GM18861 (cell line): ENCODE data around the gene KCNN4.

Experiments
- ATAC-seq: cut with Tn5 transposase; IDR thresholded peaks from one replicate; pipeline ENCODE4 v1.9.1; 2021; ENCODE audit not compliant: unreplicated experiment

The KCNN4 gene

DNA sequence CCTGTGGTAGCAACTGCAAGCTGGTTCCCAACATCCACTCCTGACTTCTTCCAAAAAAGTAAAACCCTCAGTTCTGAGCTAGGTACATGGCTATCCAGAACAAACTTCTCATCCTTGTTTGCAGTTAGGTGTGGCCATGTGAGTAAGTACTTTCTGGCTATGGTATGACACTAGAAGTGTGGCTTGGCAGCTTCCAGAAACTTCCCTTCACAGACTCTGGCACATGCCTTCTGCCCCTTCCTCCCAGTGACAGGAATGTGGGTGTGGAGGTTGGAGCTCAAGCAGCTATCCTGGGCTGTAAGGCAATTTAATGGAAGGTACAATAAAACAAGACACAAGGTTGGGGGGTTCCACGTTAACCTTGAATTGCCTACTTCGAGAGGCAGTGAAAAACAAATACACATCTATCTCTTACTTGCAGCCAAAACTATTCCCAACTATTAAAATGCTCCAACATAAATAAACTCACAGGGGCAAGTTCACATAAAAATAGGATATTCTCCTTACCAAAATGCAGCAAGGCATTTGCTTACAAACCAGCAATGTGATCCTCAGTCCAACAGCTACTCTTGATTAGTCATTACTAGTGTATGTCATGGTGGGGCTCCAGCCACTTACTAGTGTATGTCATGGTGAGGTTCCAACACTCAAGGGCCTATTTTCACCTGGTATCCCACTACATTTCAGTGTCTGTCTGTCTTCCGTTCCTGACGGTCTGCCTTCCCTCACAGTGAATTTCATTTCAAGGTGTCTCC lies 29.1 kb downstream of the KCNN4 start:
- ATAC-seq: no peak

DNA sequence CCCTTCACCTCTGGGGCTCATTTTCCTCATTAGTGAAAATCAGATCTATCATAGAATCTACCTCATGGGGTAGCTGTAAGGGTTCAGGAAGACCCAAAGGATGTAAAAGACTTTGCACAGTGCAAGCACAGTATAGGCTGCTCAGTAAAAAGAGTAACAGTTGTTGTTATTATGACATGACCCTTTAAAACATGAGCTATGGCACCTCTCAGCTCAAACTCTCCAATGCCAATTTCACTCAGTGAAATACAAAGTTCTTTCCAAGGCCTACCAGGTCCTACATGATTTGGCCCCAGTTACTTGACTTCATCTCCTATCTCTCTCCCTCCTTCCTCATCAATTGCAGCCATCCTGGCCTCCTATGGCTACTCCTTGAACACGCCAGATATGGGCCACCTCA lies 30.9 kb downstream of the KCNN4 start:
- no peak for ATAC-seq

DNA sequence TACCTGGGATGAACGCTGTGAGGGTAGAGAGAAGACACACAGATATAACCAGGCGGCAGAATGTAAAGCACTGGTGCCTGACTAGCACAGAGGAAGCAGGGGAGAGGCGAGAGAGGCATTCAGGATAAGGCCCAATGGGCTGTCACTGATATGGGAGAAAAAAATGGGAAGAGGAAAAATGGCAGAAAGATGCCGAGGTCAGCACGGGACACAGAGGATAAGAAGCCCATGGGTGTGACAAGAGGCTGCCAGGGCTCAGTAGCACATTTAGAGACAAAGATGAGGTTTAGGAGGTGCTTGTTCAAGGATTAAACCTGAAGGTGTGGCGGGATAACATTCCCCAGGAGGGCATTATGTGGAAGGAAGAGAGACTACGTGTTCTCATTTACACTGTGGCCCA lies 31.6 kb downstream of the KCNN4 start:
- no peak for ATAC-seq

DNA sequence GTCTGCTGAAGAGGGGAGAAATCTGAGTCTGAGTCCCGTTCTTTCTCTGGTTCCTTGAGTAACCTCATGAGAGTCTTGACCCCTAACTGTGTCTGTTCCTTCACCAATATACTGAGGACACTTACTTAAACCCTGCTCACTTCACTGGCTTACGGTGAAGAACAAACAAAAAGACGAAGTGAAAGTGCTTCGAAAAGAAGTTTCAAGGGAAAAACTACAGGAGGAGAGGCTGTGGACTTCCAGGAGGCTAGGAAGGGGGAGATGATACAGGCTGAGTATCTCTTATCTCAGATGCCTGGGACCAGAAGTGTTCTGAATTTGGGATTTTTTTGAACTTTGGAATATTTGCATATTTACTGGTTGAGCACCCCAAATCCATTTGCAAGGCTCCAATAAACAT lies 32.1 kb downstream of the KCNN4 start:
- no peak for ATAC-seq

DNA sequence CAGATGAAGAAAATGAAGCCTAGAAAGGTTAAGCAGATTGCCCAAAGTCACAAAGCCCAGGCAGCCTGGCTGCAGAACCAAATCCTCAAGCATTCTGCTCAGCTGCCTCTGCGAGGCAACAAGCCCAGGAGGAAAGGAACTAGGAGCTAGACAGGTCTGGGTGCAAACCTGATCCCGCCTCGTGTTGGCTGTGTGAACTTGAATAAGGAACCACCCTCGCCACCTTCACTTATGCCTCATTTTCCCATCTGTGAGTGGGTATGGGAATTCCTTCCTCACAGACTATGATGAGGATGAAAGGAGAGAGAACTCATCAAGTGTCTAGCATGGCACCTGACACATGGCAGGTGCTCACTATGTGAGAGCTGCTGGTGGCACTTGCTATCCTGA lies 32.6 kb downstream of the KCNN4 start:
- ATAC-seq: no peak

DNA sequence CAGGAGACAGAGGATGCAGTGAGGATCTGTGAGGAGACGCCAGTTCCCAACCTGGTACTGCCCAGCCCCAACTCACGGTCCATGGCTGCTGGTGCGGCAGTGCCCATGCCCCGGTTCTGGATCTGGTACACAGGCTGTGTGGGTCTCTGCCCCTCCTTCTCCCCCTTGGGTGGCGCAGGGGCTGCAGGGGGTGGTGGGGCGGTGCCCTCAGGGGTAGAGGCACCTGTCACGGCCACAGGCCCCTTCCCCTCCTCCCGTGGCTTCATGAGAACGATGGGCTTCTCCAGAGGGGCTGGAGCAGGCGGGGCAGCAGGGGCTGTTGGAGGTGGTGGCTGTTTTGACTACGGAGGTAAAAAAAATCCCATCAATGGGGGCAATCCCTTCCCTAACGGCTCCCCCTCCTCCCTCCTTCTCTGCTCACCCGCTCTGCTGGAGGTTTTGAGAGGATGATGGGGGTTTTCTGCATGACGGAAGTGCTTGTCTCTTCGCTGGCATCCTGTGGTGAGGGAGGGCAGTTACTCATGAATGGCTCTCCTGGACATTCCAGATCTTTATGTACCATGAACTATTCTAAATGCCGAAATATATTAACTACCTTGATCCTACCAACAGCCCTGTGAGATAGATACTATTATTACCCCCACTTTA lies 33.1 kb downstream of the KCNN4 start:
- ATAC-seq: no peak

DNA sequence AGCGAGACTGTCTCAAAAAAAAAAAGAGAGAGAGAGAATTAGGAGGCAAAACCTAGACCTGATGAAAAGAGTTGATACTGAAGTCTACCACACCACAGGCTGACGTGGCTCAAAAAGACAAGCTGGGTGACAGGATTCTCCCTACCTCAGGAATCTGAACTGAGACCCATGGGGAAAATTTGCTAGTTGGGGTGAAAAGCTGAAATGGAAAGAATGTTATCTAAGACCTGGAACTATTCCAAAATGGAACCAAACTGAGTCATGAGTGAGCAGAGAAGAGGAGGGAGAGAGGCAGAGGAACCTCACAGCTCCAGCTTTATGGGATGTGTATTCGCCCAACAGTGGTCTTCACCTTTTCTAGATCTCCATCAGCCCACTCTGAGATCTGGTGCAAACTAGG lies 37.7 kb downstream of the KCNN4 start:
- ATAC-seq: no peak

DNA sequence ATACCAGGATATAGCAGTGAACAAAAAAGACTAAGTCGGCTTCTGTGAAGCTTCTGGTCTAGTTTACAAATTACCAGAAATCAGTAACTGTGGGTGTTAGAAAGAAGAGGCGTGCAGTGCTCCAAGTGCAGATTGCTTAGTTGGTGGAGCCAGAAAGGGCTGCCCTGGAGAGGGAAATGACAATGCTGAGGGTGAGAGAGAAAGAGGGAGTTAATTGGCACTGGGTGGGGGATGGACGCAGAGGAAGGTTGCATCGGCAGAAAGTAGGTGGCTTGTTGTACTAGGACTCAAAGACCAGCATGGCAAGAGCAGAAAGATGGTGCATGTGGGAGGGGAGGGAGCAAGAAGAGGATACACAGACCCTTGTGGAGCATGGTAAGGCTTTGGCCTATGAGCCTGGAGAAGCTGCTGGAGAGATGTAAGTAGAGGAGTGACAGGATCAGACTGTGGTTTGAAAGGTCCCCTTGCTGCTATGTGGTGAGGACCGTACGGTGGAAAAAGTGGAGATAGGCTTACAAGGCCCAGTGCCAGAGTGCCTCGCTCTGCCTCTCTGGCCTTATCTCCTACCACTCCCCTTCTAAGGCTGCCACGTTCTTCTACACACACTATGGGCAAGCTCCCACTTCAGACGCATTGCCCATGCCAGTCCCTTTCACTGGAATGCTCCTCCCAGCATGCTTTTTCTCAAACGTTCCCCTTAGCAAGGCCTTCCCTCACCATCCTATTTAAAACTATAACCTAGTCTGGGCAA lies 39.5 kb downstream of the KCNN4 start:
- no peak for ATAC-seq

DNA sequence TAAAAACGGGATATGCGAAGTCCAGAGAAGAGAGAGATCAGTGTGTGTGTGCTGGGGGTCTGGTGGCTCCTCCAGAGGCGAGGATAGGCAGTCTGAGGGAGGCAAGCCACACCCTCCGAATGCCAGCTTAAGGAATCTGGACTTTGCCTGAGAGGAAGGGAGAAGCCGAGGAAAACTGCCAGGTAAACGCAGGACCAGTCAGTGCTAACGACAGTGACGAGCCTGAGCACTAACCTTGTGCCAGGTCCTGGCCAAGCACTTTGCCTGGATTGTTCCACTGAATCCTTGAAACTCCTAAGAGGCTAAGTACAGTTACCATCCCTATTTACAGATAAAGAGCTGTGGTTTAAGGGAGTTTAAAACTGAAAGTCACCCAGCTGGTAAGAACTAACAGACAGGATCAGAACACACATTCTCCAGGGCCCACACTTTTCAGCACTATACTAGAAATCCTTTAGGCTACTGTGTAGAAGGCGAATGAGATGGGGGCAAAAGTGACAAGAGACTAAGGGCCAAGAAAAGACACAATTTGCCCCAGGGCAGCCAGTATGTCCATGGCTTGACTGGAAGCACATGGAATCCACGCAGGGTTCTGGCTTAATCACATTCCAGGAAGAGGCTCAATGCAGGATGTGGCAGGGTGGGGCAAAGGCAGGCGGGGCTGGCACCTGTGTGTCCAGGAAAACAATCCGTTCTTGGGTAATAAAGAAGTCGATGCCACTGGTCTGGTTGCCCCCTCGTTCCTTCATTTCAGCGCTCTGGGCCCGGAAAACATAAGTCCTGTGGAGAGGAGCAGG lies 41.1 kb downstream of the KCNN4 start:
- no peak for ATAC-seq

DNA sequence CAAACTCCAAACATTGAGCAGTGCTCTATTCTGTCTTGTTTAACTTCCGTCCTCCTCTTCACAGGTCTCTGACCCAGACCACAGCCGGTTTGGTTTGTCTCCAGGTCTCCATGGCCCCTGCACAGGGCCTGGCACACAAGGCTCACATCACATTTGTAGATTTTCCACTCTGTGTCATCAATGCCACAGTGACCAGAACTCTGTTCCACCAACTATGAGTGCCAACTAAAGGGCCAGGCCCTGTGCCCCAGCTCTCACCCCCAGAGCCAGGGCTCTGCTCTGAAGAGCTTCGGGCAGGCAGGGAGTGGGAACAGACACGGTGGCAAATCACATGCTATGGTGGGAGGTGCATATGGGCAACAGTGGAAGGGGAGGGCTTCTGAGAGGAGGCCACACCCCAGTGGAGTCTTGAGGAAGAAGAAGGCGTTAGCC lies 42.0 kb downstream of the KCNN4 start:
- no peak for ATAC-seq

DNA sequence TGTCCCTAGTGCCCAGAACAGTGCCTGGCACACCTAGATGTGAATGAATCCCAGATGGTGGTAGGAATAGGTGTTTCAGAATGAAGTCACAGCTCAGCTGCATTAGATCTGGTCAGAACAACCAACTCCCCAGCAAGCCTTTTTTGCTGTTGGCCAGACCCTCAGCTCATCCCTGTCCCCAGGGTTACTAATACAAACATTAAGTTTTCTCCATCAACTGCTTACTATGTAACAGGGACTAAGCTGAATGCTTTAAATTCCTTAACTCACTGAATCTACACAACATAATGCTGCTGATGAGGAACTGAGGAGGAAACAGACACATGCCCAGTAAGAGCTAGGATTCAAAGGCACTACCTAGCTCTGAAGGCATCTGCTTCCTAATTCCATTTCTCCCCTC lies 44.8 kb downstream of the KCNN4 start:
- no peak for ATAC-seq

DNA sequence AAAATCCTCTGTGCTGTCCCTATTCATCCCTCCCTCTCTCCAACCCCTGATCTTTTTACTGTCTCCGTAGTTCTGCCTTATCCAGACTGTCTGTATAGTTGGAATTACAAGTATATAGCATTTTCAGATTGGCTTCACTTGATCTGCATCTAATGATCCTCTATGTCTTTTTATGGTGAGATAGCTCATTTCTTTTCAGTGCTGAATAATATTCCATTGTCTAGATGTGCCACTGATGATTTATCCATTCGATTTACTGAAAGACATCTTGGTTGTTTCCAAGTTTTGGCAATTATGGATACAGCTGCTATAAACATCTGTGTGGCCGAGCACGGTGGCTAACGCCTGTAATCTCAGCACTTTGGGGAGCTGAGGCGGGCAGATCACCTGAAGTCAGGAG lies 45.8 kb downstream of the KCNN4 start:
- ATAC-seq: no peak

DNA sequence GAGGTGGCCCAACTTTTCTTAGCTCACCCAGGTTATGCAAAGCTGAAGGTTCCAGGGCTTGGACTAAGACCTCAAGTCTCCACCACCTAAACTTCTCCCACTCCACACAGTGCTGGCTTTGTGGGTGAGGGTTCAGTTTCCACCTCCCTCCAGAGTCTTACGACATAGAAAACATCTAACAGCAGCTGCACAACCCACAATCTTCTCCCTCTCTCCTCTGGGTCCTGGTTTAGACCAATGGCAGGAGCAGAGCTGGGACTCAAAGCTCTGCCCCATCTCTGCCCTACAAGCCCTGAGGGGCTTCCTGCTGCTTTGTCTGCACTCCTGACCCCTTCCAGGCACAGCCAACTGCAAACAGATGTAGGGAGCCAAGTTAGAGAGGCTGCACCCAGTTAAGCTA lies 48.9 kb downstream of the KCNN4 start:
- no peak for ATAC-seq

DNA sequence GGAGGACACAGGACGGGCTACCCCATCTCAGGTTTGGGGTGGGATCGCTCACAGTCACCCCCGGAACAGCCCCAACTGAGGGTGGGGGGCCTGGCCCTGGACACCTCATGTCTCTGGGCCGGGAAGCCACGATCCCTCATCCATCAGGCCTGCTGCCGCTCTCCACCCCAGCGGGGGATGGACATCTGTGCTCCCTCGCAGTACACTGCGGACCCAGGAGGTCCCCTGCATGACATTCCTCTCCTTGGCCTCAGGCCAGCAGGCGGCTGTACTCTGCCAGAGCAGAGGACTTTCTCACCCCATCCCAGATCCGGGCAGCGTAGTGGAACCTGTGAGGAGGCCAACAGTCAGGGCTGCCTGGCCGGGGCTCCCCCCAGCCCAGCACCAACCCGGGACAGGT lies 49.4 kb downstream of the KCNN4 start:
- no peak for ATAC-seq

DNA sequence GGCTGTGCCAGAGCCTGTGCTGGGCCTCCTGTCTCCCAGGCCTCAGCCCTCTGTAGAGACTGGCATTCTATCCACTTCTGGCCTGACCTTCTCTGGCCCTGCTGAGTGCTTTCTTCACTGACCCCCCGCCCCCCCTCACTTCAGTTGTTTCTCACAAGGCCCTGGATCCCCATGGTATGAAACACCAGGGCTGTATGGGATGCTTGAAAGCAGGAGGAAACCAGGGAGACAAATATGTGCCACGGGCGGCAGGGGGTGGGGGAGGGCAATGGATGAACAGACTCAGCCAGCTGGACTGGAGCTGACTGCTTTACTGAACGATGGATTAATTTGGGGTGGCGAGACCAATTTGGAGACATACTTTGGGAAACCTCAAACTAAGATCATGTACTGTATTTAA lies 50.9 kb downstream of the KCNN4 start:
- ATAC-seq: no peak

DNA sequence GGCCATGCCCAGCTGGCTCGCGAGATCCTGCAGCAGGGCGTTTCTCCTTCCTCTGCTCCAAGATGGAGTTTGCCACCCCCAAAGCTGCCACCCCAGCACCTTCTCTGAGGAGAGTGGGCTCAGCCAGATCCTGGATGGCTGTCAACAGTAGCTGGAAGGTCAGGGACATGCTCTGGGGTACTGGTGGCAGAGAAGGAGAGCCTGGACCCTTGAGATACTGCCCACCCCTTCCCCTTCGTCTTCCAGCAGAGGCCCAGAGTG lies 53.2 kb downstream of the KCNN4 start:
- no peak for ATAC-seq

DNA sequence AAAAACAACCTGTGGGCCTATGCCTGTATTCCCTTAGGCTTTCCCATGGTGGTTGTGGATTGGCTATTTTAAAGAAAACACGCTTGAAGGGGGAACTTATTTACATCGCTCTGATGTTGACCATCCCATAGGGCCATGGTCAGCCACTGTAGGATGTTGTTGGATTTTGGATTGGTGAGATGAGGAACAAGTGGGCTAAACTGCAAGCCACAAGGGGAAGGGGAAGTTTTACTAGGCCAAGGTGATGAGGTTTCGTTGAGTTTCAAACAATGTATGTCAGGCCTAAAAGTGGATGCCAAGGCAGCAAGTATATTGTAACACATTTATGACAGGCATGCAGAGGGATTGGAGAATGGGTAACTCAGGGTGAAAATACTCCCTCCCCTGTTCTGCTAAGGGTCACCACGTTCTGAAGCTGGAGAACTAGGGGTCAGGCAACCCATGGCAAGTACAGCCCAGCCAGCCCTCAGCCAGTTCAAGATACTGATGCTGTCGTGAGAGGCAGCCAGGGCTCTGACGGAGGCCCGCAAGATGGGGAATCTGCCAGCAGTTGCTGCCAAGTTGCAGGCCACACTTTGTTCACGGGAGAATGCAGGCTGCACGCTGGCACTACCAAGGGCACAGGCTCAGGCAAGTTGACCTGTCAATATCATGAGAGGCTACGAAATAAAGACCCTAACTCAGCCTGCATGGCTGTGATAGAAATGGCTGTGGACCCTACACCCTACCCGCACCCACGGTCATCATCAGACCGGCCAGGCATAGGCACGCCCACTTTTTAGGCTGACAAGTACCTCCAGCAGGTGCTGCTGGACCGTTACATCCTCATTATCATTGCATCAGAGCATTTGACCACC lies 53.8 kb downstream of the KCNN4 start:
- ATAC-seq: no peak

DNA sequence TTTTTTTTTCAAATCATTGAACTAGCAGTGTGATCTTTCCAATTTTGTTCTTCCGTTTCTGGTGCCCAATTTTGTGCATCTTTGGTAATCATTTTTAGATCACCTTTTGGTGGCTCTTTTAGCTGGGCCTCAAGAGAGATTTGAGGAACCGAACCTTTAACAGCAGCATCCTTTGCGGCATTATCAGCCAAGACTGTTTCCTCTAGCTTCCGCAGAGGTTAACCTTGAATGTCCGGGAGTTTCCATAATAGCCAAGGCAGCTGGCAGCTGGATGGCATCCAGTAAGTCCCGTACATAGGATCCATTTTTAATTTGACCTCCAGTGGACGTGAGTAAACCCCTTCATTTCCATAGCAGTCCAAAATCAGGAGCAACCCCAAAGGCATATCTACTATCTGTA lies 55.3 kb downstream of the KCNN4 start:
- peak; percentile 45 for ATAC-seq

DNA sequence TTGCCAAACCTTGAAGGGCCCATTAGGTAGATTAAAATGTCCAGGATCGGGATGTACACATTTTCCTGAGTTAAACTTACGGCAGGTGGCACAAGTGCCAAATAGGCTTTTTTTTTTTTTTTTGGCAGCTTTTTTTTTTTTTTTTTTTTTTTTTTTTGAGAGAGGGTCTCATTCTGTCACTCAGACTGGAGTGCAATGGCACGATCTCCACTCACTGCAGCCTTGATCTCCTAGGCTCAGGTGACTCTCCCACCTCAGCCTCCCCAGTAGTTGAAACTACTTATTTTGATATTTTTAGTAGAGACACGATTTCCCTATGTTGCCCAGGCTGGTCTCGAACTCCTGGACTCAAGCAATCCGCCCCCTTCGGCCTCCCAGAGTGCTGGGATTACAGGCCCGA lies 55.9 kb downstream of the KCNN4 start:
- no peak for ATAC-seq

DNA sequence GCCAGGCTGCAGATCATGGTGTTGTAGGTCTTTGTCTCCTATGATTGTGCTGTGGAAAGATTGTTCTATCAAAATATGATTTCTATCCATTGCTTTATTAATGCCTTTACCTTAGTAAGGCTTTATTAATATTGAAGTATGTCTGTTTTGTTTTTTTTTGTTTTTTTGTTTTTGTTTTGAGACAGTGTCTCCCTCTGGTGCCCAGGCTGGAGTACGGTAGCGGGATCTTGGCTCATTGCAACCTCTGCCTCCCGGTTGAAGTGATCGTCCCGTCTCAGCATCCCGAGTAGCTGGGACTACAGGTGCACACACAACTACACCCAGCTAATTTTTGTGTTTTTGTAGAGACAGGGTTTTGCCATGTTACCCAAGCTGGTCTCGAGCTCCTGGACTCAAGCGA lies 57.2 kb downstream of the KCNN4 start:
- no peak for ATAC-seq
